SIG-M5 treated with dmso at 0.1 percent for 504 hours (cell line): Measurements from ENCODE around the gene DOCK1.

Experiments used
- DNase-seq: peaks from one replicate; lab custom pipeline; 2025; ENCODE audit not compliant: unreplicated experiment; lab: John Stamatoyannopoulos, UW

Gene DOCK1

GRCh38 chr10:127157506-127158200, 252.4 kb downstream of the DOCK1 start:
- no peak for DNase-seq

GRCh38 chr10:127158662-127159061, 253.4 kb downstream of the DOCK1 start:
- DNase-seq: no peak

- no peak for DNase-seq
Observed at GRCh38 chr10:127159648-127160245, 254.5 kb downstream of the DOCK1 start.

- no peak for DNase-seq
Observed at GRCh38 chr10:127161482-127161881, 256.3 kb downstream of the DOCK1 start.

GRCh38 chr10:127162841-127163240, 257.6 kb downstream of the DOCK1 start:
- no peak for DNase-seq

- no peak for DNase-seq
Observed at GRCh38 chr10:127168261-127168660, 263.0 kb downstream of the DOCK1 start.

- no peak for DNase-seq
Observed at GRCh38 chr10:127174866-127175265, 269.6 kb downstream of the DOCK1 start.

GRCh38 chr10:127175357-127176110, 270.3 kb downstream of the DOCK1 start:
- DNase-seq: no peak

- DNase-seq: no peak
Observed at GRCh38 chr10:127176649-127177048, 271.4 kb downstream of the DOCK1 start.

- no peak for DNase-seq
Observed at GRCh38 chr10:127179612-127180250, 274.5 kb downstream of the DOCK1 start.

- no peak for DNase-seq
Observed at GRCh38 chr10:127182161-127182560, 276.9 kb downstream of the DOCK1 start.

- DNase-seq: no peak
Observed at GRCh38 chr10:127184582-127184981, 279.4 kb downstream of the DOCK1 start.

GRCh38 chr10:127186813-127187212, 281.6 kb downstream of the DOCK1 start:
- DNase-seq: no peak

- no peak for DNase-seq
Observed at GRCh38 chr10:127189226-127189625, 284.0 kb downstream of the DOCK1 start.

GRCh38 chr10:127190427-127190826, 285.2 kb downstream of the DOCK1 start:
- no peak for DNase-seq

- no peak for DNase-seq
Observed at GRCh38 chr10:127193125-127193524, 287.9 kb downstream of the DOCK1 start.

- no peak for DNase-seq
Observed at GRCh38 chr10:127194111-127194510, 288.9 kb downstream of the DOCK1 start.

GRCh38 chr10:127194599-127194998, 289.4 kb downstream of the DOCK1 start:
- no peak for DNase-seq

GRCh38 chr10:127195041-127195506, 289.8 kb downstream of the DOCK1 start:
- no peak for DNase-seq

- DNase-seq: no peak
Observed at GRCh38 chr10:127195571-127196281, 290.5 kb downstream of the DOCK1 start.
